UCSD-AML1 (cell line): ENCODE data around the gene SLC24A3.

Source experiments
- DNase-seq: peaks from one replicate; lab custom pipeline; 2025; ENCODE audit not compliant: unreplicated experiment; lab: John Stamatoyannopoulos, UW

The SLC24A3 gene

GRCh38 chr20:19528286-19529030 lies 316.0 kb downstream of the SLC24A3 start:
- DNase-seq: no peak

DNA sequence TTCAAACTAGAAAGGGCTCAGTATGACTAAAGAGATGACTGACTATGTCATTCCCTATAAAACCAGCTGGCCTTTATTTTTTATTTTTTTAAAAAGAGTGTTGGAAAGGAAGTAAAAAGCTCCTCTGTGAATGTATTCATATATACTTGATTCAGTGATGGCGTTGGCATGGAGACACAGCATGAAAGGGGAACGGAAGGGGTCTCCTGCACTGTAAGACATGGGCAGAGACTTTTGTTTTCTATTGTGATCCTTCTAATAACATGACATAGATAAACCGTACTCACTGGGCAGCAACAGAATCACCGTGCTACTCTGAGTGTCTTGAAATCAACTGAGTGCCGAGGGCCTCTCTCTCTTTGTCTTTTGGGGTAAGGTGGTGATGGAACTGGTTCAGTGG lies 317.6 kb downstream of the SLC24A3 start:
- no peak for DNase-seq

DNA sequence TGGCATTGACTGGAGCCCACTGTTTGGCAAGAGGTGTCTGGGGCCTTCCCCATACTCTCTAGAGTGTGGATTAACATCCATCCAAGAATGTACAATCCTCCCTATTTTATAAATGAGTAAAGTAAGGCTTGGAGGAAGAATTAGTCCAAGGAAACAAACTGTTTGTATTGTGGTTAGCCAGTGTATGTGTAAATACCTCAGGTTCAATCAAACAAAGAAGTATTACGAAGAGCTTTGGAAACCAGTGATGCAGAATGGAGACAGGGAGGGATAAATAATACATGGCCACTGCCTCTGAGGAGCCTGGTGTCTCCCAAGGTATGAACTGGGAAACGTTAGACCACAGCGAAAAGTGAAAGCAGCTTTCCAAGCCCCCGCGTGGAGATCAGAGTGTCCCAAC lies 319.0 kb downstream of the SLC24A3 start:
- DNase-seq: no peak

- no peak for DNase-seq
These were observed 326.1 kb downstream of the SLC24A3 start for GRCh38 chr20:19538556-19538955.

GRCh38 chr20:19539191-19539590 lies 326.7 kb downstream of the SLC24A3 start:
- DNase-seq: no peak

GRCh38 chr20:19540392-19540791 lies 327.9 kb downstream of the SLC24A3 start:
- no peak for DNase-seq

DNA sequence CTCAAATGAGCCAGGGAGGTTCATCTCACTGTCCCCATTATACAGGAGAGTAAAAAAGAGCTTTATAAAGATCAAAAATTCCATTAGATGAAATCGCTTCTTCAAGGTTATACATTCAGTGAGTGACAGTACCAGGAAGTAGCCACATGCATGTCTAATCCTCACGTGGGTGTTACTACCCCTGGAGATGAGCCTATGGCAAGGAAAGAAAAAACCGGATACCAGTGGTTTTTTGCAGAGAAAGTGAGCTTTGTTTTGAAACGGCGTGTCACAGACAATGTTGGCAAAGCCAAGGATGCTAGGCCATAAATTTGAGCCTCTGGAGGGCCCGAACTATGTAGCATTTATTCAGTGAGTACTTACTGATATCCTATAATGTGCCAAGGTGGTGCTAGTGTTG lies 330.7 kb downstream of the SLC24A3 start:
- DNase-seq: no peak

DNA sequence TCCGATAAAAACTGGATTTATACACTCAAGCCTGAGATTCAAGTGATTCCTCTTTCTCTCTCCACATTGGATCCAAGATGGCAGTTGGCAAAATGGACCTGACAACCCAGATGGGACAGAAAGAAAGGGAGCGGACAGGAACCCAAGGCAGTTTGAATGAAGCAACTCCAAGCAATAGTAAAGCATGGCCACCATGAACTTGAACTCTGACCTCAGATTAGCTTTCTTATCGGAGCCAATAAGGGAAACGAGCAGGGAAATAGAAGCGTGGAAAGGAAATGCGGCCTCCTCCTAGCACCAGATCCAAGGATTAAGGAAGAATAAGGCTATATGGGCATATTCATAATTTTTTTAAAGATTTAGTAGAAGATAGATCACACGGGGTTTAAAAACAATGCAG lies 332.2 kb downstream of the SLC24A3 start:
- no peak for DNase-seq

DNA sequence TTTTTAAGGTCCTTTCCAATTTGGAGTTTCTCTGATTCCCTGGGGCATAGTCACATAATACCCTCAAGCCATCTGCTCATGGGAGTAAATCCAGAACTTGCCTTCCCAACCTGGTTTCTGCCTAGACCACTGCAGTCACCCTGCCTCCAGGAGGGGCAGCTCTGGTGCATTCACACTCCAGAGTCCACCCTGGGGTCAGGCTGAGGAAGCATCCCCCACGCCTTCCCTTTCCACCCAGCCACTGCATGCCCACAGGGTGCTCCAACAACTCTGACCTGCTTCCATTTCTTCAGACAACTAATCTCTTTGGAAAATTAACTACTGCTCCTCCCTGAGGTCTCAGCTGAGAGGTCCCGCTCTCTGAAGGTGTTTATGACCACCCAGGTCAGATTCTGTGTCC lies 334.2 kb downstream of the SLC24A3 start:
- DNase-seq: no peak

DNA sequence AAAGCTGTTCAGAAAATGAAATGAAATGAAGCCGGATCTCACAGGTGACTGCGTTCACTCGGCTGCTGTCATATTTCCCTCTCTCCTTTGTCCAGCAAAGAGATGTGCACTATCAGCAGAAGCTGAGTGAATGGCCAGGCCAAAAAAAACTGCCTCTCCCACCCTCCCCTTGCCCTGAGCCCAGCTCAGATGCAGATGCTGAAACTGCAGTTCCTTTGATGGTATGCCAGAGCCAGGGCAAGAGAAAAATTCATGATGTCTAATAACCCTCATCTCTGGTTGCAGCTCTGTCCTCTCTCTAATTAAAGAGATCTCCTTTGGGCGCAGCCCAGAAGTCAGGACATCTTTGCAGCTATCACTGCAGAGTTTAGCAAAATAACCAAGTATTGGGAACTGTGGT lies 335.1 kb downstream of the SLC24A3 start:
- no peak for DNase-seq

DNA sequence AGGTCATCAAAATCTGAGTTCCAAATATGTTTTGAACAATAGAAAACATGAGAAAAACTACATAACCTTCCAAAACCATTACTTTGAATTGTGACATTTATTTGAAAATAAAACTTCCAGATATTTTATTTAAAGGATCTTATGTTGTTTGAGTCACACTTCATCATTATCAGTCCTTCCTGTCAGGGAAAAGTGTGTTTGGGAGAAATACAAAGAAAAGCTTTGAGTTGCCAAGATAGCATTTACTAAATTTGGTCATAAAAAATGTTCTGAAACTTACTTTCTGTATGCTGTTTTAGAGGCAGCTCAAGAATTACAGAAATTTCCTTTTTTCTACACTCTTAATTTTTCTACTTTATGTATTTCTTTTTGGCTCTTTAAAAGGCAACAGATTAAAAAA lies 337.5 kb downstream of the SLC24A3 start:
- DNase-seq: no peak

DNA sequence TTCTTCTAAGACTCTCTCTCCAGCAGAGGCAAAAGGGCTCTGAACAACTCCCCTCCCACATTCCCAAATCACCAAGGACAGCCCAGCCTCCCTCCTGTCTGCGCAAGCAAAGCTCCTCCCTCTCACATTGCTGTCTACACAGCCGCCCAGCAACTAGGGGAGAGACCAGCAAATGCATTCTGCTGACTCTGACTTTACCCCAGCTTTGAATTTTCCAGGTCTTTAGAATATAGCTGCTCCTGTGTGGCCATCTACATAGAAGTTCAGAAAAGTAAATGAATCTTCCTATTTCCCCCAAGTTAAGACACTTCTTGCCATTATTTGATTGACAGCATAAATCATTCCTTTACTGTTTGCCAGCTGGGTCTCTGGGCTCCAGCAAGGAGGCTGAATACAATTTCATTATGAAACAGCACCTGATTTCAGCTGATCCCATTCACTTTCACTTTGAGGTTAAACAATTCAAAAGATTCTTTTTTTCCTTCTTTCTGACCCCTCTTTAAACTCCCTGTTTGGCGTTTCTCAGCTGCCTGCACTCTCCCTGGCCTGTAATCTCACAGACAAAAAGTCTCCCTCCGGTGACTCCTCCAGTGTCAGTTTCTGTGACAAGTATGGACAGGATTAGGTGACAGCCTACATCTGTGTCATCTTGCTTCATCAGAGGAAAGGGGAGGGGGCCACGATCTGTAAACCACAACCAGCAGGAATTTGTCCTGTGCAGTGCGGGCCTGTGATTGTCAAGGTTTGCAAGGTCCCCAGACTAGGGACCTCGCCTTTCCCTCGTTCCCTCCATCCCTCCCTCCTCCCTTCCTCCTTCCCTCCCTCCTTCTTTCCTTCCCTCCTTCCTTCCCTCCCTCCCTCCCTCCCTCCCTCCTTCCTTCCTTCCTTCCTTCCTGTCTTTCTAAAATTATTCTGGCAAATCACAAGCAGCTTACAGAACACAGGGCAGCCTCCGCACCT lies 340.1 kb downstream of the SLC24A3 start:
- DNase-seq: no peak

GRCh38 chr20:19554666-19555065 lies 342.2 kb downstream of the SLC24A3 start:
- DNase-seq: no peak

DNA sequence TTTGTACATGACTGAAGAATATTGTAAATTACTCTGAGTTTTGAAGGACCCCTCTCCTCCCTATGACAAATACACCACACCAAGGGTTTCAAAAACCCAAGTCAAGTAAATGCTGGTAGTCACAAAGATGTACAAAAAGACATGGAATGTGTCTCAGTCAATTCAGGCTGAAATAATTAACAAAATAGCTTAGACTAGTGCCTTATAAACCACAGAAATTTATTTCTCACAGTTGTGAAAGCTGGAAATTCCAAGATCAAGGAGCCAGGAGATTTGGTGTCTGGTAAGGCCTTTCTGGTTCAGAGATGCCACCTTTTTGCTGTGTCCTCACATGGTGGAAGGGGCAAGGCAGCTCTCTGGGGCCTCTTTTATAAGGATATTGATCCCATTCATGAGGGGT lies 343.3 kb downstream of the SLC24A3 start:
- DNase-seq: no peak

- no peak for DNase-seq
These were observed 344.8 kb downstream of the SLC24A3 start for GRCh38 chr20:19557291-19557690.

DNA sequence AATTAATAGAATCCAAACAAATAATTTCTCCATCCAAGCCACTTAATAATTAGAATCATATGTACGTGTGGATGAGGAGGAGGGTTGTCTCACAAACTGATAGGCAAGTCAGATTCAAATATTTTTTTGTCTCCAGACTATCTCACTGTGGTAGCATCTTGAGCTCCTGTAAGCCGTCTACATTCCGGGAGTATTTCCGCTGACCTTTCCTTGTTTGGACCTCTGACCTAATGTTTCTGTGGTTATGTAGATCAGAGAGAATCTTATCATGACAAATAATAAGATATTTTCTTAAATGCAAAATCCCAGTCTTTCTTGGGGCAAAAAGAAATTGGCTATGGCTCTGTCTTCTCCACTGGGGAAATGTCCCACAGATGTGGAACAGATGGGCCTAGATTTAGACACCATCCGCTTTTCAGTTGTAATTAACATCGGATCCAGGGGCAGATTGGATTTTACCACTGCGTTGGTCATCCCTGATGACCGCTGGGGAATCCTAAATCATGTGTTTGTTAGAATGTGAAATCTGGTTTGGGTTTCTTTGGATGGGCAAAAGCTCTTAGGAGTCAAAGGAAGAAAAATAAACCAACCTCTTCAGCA lies 348.5 kb downstream of the SLC24A3 start:
- DNase-seq: no peak

- no peak for DNase-seq
These were observed 350.0 kb downstream of the SLC24A3 start for GRCh38 chr20:19562426-19562825.

- DNase-seq: no peak
These were observed 351.8 kb downstream of the SLC24A3 start for GRCh38 chr20:19564261-19564660.

- DNase-seq: no peak
These were observed 353.3 kb downstream of the SLC24A3 start for GRCh38 chr20:19565736-19566135.

GRCh38 chr20:19566226-19566945 lies 353.9 kb downstream of the SLC24A3 start:
- peak; percentile 42 for DNase-seq

GRCh38 chr20:19568128-19568527 lies 355.7 kb downstream of the SLC24A3 start:
- no peak for DNase-seq
